Islet of Langerhans (tissue), 1 donor: ENCODE measurements around the gene KRTCAP2.
"Not testable (repeated sequence)": the region's sequence is repeated elsewhere in the genome, so short reads cannot be mapped to it uniquely, and the experiment has no call there.

Experiments used
- FAIRE-seq: peaks from one replicate; lab custom pipeline; 2011; peaks lifted over from hg19 to GRCh38; lab: Jason Lieb, UNC

KRTCAP2 gene

DNA sequence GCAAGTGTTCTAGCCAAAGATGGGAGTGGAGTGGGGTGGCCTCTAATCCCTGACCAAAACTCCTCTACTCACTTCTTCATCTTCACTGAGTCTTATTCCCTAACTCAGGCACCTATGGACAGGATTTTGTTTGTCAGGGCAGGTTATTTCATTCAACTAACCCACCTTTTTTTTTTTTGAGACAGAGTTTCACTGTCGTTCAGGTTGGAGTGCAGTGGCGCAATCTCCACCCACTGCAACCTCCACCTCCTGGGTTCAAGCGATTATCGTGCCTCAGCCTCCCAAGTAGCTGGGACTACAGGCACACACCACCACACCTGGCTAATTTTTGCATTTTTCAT lies 5.0 kb downstream of the KRTCAP2 start:
- FAIRE-seq = not testable (repeated sequence)

DNA sequence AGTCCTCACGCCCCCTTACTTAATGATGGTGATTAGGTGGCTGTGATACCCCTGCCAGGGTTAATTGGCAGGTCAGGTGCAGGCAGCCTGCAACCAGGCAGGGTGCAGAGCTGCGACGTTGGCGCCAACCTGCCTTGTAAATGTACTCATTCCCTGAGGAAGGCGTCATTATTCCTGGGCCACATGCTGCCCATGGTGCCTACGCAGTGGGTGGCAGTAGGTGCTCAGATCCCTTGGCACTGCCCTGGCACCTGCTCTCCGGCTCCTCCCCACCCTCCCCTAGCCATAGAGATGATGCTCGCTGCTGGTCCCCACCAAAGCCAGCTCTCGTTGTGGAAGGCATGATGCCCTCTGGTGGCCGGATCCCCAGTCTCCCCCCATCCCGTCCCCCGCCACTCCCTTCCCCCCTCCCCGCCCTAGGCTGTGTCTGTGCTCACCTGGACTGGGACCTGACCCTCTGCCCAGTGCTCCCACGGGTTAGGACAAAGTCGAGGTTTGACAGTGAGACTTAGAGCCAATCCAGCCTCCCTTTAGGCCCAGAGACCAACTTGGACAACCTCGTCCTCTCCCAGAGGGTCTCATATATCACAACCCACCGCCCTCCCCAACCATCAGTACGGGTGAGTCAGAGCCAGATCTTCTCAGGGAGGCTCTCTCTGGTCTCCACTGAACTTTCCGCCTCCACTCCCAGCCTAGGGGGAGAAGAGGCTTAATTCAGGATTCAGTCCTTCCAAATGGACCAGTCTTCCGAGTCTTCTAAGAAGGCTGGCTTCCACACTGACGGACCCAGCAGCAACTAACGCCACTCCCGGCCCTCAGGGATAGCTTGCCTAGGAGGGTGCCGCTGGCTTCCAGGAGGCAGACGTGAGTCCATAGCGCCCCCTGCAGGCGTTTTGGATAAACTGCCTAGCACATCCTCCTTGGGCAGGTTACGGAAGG lies 5.7 kb downstream of the KRTCAP2 start:
- FAIRE-seq = no peak

DNA sequence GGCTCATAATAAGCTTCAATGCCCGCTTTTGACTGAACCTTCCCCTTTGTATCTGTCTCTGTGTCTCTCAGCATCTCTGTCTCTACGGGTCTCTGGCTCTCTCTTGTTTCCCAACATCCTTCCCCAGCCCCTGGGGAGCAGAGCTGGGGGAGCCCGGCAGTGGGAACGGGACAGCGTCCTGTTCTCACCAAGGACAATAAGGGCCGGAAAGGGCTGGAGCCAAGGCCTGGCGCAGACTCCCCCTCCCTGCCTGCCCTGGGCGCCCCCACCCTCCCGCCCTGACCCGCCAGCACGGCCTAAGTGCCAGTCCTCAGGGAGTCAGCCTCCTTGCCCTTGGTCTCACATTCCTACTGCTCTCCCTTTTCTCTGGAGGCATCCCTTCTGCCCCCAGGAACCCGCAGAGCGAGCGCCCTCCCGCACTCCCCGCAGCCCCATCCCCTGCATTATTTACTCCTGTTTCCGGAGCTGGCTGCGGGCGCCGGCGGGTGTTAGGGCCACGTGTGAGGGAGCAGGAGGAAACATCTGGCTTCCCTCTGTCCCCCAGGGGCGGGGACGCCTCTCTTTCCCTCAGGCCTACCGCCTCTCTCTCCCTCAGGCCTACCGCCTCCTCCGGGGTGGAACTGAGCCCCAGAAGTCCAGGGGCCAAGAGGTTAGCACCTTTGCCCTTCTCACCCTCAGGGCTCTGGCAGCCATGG lies 6.5 kb downstream of the KRTCAP2 start:
- FAIRE-seq = no peak

DNA sequence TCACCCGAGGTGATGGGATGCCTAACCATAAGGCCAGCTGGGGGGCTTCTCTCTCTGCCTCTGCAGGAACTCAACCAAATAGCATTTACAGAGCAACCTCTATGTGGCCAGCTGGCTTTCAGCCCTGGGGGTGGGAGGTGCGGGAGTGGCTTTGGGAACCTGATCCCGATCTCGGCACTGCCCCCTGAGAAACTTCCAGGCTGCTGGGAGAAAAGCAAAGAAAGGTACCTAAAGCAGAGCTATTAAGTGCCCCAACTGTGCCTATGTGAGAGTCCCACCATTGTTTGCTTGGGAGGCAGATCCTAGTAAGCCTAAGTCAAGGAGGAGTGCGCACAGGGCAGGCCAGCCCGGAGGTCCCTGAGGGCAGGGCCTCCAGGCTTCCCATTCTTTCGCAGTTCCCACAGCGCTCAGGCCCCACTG lies 7.0 kb downstream of the KRTCAP2 start:
- no peak for FAIRE-seq

DNA sequence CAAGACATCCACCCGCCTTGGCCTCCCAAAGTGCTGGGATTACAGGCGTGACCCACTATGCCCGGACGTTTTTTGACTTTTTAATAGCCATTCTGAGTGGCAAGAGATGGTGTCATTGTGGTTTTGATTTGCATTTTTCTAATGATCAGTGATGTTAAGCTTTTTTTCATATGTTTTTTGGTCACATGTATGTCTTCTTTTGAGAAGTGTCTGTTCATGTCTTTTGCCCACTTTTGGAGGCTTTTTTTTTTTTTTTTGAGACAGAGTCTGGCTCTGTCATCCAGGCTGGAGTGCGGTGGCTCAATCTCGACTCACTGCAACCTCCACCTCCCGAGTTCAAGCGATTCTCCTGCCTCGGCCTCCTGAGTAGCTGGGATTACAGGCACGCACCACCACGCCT lies 8.5 kb downstream of the KRTCAP2 start:
- FAIRE-seq = not testable (repeated sequence)

DNA sequence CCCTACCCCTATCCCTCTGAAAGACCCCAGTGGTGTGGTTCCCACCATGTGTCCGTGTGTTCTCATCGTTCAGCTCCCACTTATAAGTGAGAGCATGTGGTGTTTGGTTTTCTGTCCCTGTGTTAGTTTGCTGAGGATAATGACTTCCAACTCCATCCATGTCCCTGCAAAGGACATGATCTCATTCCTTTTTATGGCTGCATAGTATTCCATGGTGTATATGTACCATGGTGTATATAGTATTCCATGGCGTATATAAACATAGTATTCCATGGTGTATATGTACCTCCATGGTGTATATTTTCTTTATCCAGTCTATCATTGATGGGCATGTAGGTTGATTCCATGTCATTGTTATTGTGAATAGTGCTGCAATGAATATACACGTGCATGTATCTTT lies 9.3 kb downstream of the KRTCAP2 start:
- not testable (repeated sequence) for FAIRE-seq

DNA sequence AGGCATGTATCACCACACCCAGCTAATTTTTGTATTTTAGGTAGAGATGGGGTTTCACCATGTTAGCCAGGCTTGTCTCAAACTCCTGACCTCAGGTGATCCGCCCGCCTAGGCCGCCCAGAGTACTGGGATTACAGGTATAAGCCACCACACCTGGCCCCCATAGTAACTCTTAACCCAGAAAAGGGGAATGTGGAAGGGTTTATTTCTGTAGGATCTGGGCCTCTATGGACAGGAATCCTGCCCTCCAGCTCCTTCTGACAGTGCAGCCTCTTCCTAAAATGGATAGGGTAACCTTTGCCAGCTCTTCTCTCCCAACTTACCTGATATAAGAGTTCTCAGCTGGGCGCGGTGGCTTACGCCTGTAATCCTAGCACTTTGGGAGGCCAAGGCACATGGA lies 10.5 kb downstream of the KRTCAP2 start:
- not testable (repeated sequence) for FAIRE-seq

DNA sequence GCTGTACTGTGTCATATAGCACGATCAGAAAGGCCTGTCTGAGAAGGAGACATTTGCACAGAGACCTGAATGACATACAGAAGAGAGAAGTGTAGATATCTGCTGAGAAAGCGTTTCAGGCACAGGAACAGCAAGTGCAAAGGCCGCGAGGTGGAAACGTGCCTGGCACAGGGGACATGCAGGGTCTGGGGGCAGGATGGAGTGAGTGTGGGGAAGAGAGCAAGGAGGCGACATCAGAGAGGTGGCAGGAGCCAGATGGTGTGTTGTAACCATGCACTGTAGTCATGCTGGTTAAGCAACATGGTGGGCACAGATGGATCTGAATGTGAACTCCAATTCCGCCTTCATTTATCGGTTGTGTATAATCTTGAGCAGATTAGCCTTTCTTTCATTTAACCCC lies 13.0 kb downstream of the KRTCAP2 start:
- FAIRE-seq = no peak

DNA sequence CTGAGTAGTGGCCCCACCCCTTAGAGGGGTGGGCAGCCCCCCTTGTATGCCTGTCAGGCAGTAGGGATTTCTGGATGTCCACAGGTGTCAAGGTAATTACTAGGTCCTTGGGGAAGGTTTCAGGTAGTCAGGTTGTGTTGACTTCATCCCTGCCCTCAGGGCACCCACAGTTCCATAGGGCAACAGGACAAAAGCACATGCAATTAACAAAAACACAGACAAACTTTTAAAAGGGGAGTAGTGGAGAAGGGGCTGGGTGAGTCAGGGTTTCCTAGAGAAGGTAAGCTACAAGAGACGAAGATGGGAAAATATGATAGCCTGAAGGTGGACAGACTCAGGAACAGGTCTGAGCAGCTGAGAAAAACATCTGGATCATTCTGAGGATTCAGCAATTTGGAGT lies 14.1 kb downstream of the KRTCAP2 start:
- FAIRE-seq = no peak

DNA sequence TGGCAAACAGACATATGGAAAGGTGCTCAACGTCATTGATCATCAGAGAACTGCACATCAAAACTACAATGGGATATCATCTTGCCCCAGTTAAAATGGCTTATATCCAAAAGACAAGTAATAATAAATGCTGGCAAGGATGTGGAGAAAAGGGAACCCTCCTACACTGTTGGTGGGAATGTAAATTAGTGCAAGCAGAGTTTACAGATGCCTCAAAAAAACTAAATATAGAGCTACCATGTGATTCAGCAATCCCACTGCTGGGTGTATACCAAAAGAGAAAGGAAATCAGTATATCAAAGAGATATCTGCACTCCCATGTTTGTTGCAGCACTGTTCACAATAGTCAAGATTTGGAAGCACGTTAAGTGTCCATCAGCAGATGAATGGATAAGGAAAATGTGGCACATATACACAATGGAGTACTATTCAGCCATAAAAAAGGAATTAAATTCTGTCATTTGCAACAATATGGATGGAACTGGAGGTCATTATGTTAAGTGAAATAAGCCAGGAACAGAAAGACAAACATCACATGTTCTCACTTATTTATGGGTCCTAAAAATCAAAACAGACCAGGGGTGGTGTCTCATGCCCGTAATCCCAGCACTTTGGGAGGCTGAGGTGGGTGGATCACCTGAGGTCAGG lies 17.0 kb downstream of the KRTCAP2 start:
- FAIRE-seq = not testable (repeated sequence)

DNA sequence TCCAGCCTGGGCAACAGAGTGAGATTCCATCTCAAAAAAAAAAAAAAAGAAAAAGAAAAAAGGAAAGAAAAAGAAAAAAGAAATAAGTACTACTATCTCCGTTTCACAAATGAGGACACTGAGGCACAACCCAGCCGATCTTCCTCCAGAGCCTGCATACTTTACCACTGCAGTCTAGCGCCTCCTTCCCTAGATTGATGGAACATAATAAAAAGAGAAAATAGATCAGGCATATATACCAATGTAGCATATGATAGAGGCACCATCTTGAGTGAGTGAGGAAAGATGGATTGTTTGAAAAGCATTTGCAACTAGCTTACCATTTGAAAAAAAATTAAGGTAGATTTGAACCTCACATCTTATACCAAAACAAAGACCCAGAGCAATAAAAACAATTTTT lies 27.6 kb downstream of the KRTCAP2 start:
- FAIRE-seq = no peak

DNA sequence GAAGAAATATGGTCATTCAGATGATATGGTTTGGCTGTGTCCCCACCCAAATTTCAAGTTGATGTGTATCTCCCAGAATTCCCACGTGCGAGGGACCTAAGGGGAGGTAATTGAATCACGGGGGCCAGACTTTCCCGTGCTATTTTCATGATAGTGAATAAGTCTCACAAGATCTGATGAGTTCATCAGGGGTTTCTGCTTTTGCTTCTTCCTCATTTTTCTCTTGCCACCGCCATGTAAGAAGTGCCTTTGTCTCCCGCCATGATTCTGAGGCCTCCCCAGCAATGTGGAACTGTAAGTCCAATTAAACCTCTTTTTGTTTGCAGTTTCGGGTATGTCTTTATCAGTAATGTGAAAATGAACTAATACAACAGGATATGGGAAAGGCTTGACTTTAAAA lies 31.4 kb downstream of the KRTCAP2 start:
- FAIRE-seq = no peak

DNA sequence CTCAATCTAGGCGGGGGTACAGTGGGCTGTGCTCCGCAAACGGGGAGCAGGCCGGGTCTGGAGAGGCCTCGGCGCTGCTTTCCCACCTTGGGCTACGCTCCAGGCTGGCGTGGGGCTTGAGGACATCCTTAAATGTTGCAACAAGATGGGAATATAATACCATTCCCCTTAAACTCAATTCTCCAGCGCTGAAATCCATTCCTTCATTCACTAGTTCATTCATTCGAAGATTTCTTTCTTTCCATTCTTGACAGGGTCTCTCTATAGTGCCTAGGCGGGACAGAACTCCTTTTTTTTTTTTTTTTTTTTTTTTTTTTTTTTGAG lies 32.5 kb downstream of the KRTCAP2 start:
- no peak for FAIRE-seq

DNA sequence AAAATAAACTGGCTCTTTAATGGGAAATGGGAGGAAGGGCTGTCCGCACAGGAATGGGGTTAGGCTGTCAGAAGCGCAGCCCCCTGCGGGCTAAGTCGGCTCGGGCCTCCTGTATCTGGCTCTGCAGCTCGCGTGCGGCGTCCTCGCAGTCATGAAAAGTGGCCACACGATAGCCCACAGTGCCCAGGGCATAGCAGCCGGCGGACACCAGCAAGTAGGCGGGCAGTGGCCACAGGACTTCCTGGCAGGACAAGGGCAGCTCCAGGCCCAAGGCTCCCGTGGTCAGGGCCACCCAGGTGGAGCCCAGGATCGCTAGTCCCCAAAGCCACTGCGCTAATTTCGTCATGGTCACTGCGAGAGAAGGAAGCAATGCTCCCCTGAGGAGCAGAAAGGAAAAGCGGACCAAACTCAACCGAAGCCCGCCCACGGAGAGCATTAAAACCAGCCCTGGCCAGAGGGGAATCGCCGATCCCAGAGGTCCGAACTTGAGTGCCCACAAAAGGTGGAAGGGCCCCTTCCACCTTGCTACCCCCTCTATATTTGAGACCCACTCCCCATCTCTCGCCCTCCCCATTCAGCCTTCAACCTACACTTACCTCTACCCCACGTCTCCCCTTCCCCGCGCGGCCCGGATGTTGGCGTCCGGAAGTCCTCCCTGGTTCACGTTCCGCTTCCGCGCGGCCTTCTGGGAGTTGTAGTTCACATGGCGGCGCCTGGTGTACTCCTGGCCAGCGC lies 33.0 kb downstream of the KRTCAP2 start, which contains the start of gene DPM3:
Gene DPM3 (minus strand): TSS at position 637 of the 735 bp plus-strand sequence. CDS start 291 bp downstream, at position 346.
- FAIRE-seq = no peak

DNA sequence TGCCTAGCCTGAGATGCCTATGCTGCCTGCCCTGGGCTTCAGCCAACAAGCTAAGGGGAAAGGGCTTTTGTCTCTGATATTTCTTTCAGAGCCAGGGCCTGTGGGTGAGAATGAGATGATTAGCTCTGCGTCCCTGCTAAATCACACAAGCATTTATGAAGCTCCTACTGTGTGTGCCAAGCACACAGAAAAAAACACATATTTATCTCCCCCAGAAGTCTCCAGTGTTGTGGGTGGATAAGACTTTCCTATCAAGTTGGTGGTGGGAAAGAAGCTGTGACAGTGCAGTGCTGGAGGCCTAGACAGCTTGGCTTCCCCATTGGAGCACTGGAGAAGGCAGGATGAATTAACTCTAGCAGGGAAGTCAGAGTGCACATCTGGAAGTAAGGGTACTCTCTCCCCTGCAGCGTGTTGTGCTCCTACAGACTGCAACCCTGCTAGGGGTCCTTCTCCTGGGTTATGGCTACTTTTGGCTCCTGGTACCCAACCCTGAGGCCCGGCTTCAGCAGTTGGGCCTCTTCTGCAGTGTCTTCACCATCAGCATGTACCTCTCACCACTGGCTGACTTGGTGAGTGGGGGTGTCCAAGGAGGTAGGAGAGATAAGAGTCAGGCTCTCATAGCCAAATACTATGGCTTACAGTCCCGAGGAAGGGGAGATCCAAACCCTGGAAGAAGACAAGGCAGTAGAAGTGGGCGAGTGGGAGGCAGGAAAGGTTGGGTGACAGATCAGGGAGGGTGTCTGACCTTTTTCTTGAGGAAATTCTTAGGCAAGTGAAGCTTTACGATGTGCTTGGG lies 35.8 kb downstream of the KRTCAP2 start:
- no peak for FAIRE-seq

DNA sequence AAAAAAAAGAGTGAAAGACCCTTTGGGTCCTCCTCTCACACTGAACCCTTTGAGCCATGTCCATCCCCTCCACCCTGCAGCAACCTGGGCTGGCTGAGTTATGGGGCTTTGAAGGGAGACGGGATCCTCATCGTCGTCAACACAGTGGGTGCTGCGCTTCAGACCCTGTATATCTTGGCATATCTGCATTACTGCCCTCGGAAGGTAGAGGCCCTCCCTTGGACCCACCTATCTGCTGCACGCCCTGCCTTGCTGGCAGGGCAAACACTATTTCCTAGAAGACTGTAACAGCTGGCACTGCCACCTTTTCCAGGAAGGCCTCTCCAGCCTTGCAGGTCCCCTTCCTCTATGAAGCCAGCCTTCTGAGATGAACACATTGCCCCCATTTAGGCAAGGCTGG lies 36.4 kb downstream of the KRTCAP2 start:
- no peak for FAIRE-seq

DNA sequence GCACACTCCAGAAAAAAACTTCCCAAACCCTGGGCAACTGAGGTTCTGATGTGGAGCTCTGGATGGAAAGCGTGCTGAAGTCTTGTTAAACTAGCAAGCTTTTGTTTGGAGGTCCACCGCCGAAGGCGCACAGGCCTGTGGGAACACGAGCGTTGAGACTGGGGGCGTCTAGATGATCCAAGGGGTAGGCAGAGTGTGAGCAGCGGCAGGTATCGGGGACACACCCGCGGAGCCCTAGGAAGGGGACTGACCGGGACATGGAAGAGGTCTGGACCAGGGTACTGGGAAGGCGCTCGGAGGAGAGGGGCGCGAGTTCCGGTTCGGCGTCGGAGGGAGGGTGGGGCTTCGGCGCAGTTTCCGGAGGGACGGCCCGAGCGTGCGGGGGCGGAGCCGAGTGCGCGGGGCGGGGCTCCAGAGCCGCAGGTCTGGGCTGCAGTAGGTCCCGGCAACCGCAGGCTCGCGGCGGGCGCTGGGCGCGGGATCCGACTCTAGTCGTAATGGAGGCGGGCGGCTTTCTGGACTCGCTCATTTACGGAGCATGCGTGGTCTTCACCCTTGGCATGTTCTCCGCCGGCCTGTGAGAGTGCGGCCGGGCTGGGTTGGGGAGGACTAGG lies 37.6 kb downstream of the KRTCAP2 start, which contains the start of gene SLC50A1:
Gene SLC50A1 (plus strand): TSS at position 438 of the 614 bp plus-strand sequence. CDS start 60 bp downstream, at position 498.
- FAIRE-seq = no peak

DNA sequence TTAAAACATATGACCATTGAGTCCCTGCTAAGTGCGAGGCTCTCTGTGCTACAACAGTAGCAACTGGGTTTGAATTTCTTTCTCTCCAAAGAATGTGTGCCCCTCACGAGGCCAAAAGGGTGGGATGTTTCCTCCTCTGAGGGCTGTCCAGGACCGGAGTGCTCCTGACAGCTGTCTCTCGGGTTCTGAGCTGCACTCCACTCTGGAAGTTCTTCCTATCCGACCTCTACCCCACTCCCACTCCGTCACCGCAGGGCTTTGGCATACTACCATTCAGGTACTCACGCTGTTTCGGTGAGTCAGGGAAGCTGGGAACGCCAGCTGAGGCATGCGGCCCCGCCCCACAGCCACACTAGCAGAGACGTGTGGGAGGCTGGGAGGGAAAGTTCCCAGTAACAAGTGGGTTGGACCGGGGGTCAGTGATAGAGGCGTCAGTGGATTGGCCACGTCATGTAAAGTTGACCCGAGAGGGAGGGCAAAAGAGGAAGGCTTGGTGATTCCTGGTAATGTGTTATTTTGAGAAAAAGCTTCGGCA lies 38.2 kb downstream of the KRTCAP2 start:
- FAIRE-seq = no peak

DNA sequence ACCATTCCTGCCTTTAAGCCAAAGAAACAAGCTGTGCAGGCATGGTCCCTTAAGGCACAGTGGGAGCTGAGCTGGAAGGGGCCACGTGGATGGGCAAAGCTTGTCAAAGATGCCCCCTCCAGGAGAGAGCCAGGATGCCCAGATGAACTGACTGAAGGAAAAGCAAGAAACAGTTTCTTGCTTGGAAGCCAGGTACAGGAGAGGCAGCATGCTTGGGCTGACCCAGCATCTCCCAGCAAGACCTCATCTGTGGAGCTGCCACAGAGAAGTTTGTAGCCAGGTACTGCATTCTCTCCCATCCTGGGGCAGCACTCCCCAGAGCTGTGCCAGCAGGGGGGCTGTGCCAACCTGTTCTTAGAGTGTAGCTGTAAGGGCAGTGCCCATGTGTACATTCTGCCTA lies 38.8 kb downstream of the KRTCAP2 start:
- no peak for FAIRE-seq

DNA sequence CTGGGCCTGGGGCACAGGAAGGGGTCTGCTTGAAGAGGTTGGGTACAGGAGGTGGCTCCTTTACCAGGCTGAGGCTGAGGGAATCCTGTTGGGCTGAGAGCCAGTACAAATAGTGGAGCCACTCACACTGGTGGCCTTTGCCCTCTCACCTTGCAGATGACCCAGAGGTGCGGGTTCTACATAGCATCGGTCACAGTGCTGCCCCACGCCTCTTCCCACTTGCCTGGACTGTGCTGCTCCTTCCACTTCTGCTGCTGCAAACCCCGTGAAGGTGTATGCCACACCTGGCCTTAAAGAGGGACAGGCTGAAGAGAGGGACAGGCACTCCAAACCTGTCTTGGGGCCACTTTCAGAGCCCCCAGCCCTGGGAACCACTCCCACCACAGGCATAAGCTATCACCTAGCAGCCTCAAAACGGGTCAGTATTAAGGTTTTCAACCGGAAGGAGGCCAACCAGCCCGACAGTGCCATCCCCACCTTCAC lies 39.3 kb downstream of the KRTCAP2 start:
- no peak for FAIRE-seq

DNA sequence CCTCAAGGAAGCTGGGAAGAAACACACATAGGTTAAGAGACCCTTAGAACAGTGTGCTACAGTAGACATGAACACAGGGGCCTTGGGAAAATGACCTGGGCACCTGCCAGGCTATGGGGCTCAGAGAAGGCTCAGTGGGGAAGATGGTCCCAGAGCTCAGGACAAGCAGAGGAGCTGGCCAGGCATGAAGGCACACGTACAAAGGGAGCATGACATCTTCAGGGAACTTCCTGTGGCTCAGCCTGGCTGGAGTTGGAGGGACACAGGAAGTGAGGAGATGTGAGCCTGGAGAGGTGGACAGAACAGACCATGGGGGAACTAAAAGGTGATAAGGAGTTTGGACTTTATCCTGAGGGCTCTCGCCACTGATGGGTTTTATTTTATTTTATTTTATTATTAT lies 41.2 kb downstream of the KRTCAP2 start:
- no peak for FAIRE-seq
